Measurements from ENCODE around the gene LSG1. TPM values are rescaled to one million over a fixed set of nuclear protein-coding genes. Genes with fewer than 3 reads are reported as not detected.

LSG1 gene
- total and polyA plus RNA-seq, 2 of the 13 experiments (the other 11 are each of a cell fraction or from before 2014, with no cell fraction given) = 21.4 to 32.1 TPM

DNA sequence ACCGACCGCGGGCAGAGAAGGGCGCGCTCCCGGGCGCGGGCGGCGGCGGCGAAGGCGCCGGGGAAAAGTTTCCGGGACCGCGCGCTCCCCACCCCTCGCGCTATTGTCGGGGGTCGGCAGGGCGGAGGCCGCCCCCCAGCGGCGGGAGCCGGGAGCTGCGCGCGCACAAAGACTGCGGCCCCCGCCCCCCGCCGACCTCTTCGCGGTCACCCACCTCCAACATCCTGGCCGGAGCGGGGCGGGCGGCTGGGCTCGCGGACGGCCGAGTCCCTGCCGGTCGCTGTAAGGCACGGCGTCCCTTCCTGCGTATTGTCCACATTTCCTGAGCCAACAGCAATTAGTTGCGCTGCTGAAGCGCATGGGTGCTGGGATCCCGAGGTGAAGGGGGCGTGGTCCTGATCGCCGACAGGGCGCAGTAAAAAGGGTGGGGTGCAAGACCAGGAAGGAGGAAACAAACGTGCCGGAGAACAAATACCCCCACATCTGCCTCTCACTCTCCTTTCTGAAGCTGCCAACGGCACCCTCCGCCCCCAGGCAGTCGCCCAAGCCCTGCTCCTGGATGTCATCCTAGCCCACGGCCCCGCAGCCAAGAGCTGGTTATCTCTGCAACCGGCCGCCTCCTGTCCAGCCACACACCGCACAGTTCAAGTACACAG is 38.5 kb downstream of the LSG1 start, which contains the start of gene TMEM44 (continued):
- TF ChIP-seq, protein P1, sequence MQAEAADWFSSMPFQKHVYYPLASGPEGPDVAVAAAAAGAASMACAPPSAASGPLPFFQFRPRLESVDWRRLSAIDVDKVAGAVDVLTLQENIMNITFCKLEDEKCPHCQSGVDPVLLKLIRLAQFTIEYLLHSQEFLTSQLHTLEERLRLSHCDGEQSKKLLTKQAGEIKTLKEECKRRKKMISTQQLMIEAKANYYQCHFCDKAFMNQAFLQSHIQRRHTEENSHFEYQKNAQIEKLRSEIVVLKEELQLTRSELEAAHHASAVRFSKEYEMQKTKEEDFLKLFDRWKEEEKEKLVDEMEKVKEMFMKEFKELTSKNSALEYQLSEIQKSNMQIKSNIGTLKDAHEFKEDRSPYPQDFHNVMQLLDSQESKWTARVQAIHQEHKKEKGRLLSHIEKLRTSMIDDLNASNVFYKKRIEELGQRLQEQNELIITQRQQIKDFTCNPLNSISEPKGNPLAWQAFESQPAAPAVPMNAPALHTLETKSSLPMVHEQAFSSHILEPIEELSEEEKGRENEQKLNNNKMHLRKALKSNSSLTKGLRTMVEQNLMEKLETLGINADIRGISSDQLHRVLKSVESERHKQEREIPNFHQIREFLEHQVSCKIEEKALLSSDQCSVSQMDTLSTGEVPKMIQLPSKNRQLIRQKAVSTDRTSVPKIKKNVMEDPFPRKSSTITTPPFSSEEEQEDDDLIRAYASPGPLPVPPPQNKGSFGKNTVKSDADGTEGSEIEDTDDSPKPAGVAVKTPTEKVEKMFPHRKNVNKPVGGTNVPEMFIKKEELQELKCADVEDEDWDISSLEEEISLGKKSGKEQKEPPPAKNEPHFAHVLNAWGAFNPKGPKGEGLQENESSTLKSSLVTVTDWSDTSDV (CRISPR knock-in tag; IDR thresholded peaks at IDR 0.05) = no peak
- TF ChIP-seq, protein P2, sequence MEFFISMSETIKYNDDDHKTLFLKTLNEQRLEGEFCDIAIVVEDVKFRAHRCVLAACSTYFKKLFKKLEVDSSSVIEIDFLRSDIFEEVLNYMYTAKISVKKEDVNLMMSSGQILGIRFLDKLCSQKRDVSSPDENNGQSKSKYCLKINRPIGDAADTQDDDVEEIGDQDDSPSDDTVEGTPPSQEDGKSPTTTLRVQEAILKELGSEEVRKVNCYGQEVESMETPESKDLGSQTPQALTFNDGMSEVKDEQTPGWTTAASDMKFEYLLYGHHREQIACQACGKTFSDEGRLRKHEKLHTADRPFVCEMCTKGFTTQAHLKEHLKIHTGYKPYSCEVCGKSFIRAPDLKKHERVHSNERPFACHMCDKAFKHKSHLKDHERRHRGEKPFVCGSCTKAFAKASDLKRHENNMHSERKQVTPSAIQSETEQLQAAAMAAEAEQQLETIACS (CRISPR knock-in tag; IDR thresholded peaks at IDR 0.05) = peak; percentile 86
- TF ChIP-seq ZNF205 (CRISPR knock-in tag; IDR thresholded peaks at IDR 0.05) (no peak), HNRNPLL (IDR thresholded peaks at IDR 0.05; ENCODE audit: low read depth, low read length, poor library complexity, severe bottlenecking) (peak; percentile 90), ZNF382 (CRISPR knock-in tag; IDR thresholded peaks at IDR 0.05; ENCODE audit: borderline replicate concordance) (no peak), ZNF34 (CRISPR knock-in tag; IDR thresholded peaks at IDR 0.05; ENCODE audit: borderline replicate concordance) (no peak), ZNF644 (CRISPR knock-in tag; IDR thresholded peaks at IDR 0.05; ENCODE audit: low read depth) (no peak), ZNF3 (CRISPR knock-in tag; IDR thresholded peaks at IDR 0.05) (no peak), IKZF1 (IDR thresholded peaks at IDR 0.05) (no peak), MXI1 (IDR thresholded peaks at IDR 0.05; ENCODE audit: borderline replicate concordance, low read depth, low read length) (peak; percentile 65; the same call in 1 of the 3 replicates), RELA (CRISPR knock-in tag; IDR thresholded peaks at IDR 0.05) (no peak), ZNF329 (CRISPR knock-in tag; IDR thresholded peaks at IDR 0.05; ENCODE audit: low read depth) (peak; percentile 57; the same call in 1 of the 2 replicates), FOXA1 (IDR thresholded peaks at IDR 0.05) (no peak), FOXA1 (CRISPR knock-in tag; IDR thresholded peaks at IDR 0.05) (peak; percentile 28; the same call in 1 of the 2 replicates), KLF16 (CRISPR knock-in tag; IDR thresholded peaks at IDR 0.05) (peak in 1 of 2 experiments; percentile 83; a peak in 1 of 4 replicates)
- TF ChIP-seq, protein P3, sequence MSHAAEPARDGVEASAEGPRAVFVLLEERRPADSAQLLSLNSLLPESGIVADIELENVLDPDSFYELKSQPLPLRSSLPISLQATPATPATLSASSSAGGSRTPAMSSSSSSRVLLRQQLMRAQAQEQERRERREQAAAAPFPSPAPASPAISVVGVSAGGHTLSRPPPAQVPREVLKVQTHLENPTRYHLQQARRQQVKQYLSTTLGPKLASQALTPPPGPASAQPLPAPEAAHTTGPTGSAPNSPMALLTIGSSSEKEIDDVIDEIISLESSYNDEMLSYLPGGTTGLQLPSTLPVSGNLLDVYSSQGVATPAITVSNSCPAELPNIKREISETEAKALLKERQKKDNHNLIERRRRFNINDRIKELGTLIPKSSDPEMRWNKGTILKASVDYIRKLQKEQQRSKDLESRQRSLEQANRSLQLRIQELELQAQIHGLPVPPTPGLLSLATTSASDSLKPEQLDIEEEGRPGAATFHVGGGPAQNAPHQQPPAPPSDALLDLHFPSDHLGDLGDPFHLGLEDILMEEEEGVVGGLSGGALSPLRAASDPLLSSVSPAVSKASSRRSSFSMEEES (CRISPR knock-in tag; IDR thresholded peaks at IDR 0.05) = peak; percentile 54
- TF ChIP-seq, protein P4, sequence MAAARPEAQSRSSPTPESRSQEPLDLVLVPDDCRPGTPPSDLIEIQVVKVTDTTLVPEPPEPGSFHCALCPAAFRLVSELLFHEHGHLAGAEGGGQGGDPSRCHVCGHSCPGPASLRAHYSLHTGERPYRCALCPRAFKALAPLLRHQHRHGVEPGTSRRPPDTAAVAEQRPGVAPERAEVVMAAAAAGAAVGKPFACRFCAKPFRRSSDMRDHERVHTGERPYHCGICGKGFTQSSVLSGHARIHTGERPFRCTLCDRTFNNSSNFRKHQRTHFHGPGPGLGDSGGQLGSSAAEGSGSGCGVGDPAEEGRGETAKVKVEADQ (CRISPR knock-in tag; IDR thresholded peaks at IDR 0.05; ENCODE audit: borderline replicate concordance) = no peak
- TF ChIP-seq, protein P5, sequence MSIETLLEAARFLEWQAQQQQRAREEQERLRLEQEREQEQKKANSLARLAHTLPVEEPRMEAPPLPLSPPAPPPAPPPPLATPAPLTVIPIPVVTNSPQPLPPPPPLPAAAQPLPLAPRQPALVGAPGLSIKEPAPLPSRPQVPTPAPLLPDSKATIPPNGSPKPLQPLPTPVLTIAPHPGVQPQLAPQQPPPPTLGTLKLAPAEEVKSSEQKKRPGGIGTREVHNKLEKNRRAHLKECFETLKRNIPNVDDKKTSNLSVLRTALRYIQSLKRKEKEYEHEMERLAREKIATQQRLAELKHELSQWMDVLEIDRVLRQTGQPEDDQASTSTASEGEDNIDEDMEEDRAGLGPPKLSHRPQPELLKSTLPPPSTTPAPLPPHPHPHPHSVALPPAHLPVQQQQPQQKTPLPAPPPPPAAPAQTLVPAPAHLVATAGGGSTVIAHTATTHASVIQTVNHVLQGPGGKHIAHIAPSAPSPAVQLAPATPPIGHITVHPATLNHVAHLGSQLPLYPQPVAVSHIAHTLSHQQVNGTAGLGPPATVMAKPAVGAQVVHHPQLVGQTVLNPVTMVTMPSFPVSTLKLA (IDR thresholded peaks at IDR 0.05) = no peak
- TF ChIP-seq, protein P6, sequence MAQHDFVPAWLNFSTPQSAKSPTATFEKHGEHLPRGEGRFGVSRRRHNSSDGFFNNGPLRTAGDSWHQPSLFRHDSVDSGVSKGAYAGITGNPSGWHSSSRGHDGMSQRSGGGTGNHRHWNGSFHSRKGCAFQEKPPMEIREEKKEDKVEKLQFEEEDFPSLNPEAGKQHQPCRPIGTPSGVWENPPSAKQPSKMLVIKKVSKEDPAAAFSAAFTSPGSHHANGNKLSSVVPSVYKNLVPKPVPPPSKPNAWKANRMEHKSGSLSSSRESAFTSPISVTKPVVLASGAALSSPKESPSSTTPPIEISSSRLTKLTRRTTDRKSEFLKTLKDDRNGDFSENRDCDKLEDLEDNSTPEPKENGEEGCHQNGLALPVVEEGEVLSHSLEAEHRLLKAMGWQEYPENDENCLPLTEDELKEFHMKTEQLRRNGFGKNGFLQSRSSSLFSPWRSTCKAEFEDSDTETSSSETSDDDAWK (CRISPR knock-in tag; IDR thresholded peaks at IDR 0.05) = no peak

All from HepG2 (cell line).